ENCODE measurements around the gene NET1. TPM values are rescaled to one million over a fixed set of nuclear protein-coding genes. Genes with fewer than 3 reads are reported as not detected.

Gene NET1
- total RNA-seq, 2 donors from 2014 or later: 174 to 455 TPM

GRCh38 chr10:5449227-5449626 lies 36.9 kb downstream of the NET1 start:
- peaks cover 17% of the 10 kb centered on the region for H3K36me3 ChIP-seq
- DNase-seq: no peak
- TF ChIP-seq, protein P1, sequence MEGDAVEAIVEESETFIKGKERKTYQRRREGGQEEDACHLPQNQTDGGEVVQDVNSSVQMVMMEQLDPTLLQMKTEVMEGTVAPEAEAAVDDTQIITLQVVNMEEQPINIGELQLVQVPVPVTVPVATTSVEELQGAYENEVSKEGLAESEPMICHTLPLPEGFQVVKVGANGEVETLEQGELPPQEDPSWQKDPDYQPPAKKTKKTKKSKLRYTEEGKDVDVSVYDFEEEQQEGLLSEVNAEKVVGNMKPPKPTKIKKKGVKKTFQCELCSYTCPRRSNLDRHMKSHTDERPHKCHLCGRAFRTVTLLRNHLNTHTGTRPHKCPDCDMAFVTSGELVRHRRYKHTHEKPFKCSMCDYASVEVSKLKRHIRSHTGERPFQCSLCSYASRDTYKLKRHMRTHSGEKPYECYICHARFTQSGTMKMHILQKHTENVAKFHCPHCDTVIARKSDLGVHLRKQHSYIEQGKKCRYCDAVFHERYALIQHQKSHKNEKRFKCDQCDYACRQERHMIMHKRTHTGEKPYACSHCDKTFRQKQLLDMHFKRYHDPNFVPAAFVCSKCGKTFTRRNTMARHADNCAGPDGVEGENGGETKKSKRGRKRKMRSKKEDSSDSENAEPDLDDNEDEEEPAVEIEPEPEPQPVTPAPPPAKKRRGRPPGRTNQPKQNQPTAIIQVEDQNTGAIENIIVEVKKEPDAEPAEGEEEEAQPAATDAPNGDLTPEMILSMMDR (IDR thresholded peaks at IDR 0.05): no peak
- no peaks in the 10 kb centered on the region for H3K27me3 ChIP-seq
- intact Hi-C loops (cut with DNase I): loop anchor here (5.0 kb wide), 1 partner anchor 98 kb away; no protein-coding TSS in a partner anchor
- peak overlapping the region in 1 of 2 donors; percentile 78 for H3K9ac ChIP-seq (ENCODE audit: low read depth in 2 of 2, low read length in 2 of 2)
- no peaks in the 10 kb centered on the region for H3K9me3 ChIP-seq
- H3K4me3 ChIP-seq: peak overlapping the region; percentile 40
- peak overlapping the region; percentile 79 for H3K27ac ChIP-seq
- peaks cover 3% of the 10 kb centered on the region for H3K4me1 ChIP-seq

DNA sequence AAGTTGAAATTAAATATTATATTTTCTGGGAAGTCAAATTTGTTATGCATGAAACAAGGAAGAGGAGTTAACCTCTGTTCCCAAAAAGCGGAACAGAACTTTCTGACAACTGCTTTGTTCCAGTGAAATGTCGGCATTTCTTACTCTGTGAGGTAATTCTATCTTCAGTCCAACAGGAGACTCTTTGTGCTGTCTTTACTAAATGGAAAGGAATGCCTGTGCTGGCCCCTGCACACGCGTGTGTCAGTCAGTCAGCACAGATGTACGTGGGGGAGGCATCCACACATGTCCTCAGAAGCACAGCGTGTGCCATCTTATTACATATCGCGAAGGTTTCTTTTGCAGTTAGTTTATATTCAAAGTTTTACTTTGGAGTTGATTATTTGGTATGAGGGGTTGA lies 37.5 kb downstream of the NET1 start:
- H3K4me1 ChIP-seq: peaks cover 3% of the 10 kb centered on the region
- no peak for DNase-seq
- intact Hi-C loops (cut with DNase I): loop anchor here (5.0 kb wide), 1 partner anchor 97 kb away; no protein-coding TSS in a partner anchor
- no peaks in the 10 kb centered on the region for H3K9me3 ChIP-seq
- H3K27me3 ChIP-seq: no peaks in the 10 kb centered on the region
- H3K4me3 ChIP-seq: peak overlapping the region; percentile 40
- H3K27ac ChIP-seq: peak overlapping the region; percentile 79
- TF ChIP-seq, protein P1 (IDR thresholded peaks at IDR 0.05): no peak
- H3K36me3 ChIP-seq: peaks cover 22% of the 10 kb centered on the region
- peak overlapping the region in 1 of 2 donors; percentile 75 for H3K9ac ChIP-seq (ENCODE audit: low read depth in 2 of 2, low read length in 2 of 2)

- peak overlapping the region in 1 of 2 donors; percentile 13 for H3K9ac ChIP-seq (ENCODE audit: low read depth in 2 of 2, low read length in 2 of 2)
- H3K27ac ChIP-seq: no peak overlapping the region
- no peak overlapping the region for H3K4me3 ChIP-seq
- H3K4me1 ChIP-seq: peaks cover 3% of the 10 kb centered on the region
- DNase-seq: no peak
- no peaks in the 10 kb centered on the region for H3K27me3 ChIP-seq
- TF ChIP-seq, protein P1 (IDR thresholded peaks at IDR 0.05): no peak
- H3K9me3 ChIP-seq: no peaks in the 10 kb centered on the region
- H3K36me3 ChIP-seq: peaks cover 27% of the 10 kb centered on the region
- intact Hi-C loops (cut with DNase I): no loop called here
Measured at GRCh38 chr10:5450605-5451384, 38.4 kb downstream of the NET1 start.

DNA sequence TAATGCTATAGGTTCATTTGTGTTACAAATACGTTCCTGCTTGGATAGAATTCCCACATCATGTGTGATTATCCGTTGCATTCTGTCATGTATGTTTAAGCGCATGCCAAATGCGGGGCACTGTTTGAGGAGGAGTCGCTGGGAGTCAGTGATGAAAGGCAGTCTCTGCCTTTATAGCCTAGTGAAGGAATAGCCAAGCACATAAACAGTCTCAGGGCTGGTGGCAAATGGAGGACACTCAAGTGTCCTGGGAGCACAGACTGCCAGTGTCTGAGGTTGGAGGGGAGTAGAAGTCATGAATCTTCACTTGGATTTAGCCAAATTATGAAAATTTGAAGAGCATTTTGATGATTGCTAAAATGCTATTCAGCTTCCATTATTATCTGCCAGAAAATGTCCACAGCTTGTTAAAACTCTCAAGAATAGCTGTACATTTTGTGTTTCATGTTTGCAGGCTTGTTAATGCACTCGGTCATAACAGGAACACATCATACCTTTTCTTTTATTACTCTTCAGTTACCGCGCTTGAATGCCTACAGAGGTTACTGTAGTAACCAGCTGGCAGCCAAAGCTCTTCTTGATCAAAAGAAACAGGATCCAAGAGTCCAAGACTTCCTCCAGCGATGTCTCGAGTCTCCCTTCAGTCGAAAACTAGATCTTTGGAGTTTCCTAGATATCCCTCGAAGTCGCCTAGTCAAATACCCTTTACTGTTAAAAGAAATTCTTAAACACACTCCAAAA lies 41.6 kb downstream of the NET1 start:
- Histone ChIP-seq H3K9me3 (no peaks in the 10 kb centered on the region), H3K27me3 (no peaks in the 10 kb centered on the region), H3K27ac (no peak overlapping the region), H3K4me3 (no peak overlapping the region), H3K4me1 (no peaks in the 10 kb centered on the region), H3K36me3 (peaks cover 38% of the 10 kb centered on the region), H3K9ac (ENCODE audit: low read depth in 2 of 2, low read length in 2 of 2) (no peak overlapping the region)
- DNase-seq: no peak
- TF ChIP-seq, protein P1 (IDR thresholded peaks at IDR 0.05): no peak
- intact Hi-C loops (cut with DNase I): no loop called here

DNA sequence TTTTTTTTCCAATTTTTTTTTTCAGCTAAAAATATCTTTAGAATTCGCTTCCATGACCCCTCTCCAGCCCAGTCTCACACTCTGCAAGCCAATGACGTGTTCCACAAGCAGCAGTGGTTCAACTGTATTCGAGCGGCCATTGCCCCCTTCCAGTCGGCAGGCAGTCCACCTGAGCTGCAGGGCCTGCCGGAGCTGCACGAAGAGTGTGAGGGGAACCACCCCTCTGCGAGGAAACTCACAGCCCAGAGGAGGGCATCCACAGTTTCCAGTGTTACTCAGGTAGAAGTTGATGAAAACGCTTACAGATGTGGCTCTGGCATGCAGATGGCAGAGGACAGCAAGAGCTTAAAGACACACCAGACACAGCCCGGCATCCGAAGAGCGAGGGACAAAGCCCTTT lies 44.2 kb downstream of the NET1 start:
- H3K27me3 ChIP-seq: no peaks in the 10 kb centered on the region
- H3K9me3 ChIP-seq: no peaks in the 10 kb centered on the region
- TF ChIP-seq, protein P1 (IDR thresholded peaks at IDR 0.05): no peak
- H3K9ac ChIP-seq (ENCODE audit: low read depth in 2 of 2, low read length in 2 of 2): no peak overlapping the region
- H3K27ac ChIP-seq: no peak overlapping the region
- H3K36me3 ChIP-seq: peaks cover 38% of the 10 kb centered on the region
- peak; percentile 17 for DNase-seq
- H3K4me1 ChIP-seq: no peaks in the 10 kb centered on the region
- intact Hi-C loops (cut with DNase I): no loop called here
- H3K4me3 ChIP-seq: no peak overlapping the region
